Left lobe of liver (tissue), 2 donors: ENCODE measurements around the gene GCH1. TPM values are rescaled to one million over a fixed set of nuclear protein-coding genes. Genes with fewer than 3 reads are reported as not detected.
"Not testable (repeated sequence)": the region's sequence is repeated elsewhere in the genome, so short reads cannot be mapped to it uniquely, and the experiment has no call there.

Experiments used
- ATAC-seq: fragments of 200-7000 bp; cut with Tn5 transposase; one replicate; pipeline ENCODE4 v1.9.1; 2020; ENCODE audit warnings: mild to moderate bottlenecking, moderate library complexity
- DNase-seq: peaks from one replicate; pipeline ENCODE4 v3.0.0-alpha.2; 2020; ENCODE audit warnings: low spot score
- total RNA-seq: library from RNA; stranded (reverse); gene quantifications from one replicate; pipeline ENCODE4 v1.2.1, GENCODE V29; 2021
- donor health status: DM: no; HTN: no; CAD: no; lungs with moderate emphysema.
- donor health status: DM: no; HTN: yes; CAD: no.

The GCH1 gene
- total RNA-seq, 1 donor from 2014 or later = 71.0 TPM

- not testable (repeated sequence) for ATAC-seq, DNase-seq
These were observed 27.0 kb downstream of the GCH1 start for GRCh38 chr14:54875648-54876047.

- not testable (repeated sequence) for DNase-seq
- ATAC-seq = peak; percentile 13
These were observed 32.2 kb downstream of the GCH1 start for GRCh38 chr14:54870154-54871090.

GRCh38 chr14:54867011-54867410 lies 35.6 kb downstream of the GCH1 start:
- peak; percentile 23 for ATAC-seq
- no peak for DNase-seq

- ATAC-seq = peak; percentile 11
These were observed 36.0 kb downstream of the GCH1 start for GRCh38 chr14:54866588-54866987.

GRCh38 chr14:54864526-54864925 lies 38.1 kb downstream of the GCH1 start:
- no peak for ATAC-seq
- DNase-seq = no peak

More at GRCh38 chr14:54866588-54866987, 36.0 kb downstream of the GCH1 start:
- DNase-seq = no peak

- no peak for DNase-seq
- no peak for ATAC-seq
These were observed 44.8 kb downstream of the GCH1 start for GRCh38 chr14:54857830-54858269.

- no peak for DNase-seq
- ATAC-seq = peak; percentile 14
These were observed 46.5 kb downstream of the GCH1 start for GRCh38 chr14:54856152-54856551.

- DNase-seq (no peak), ATAC-seq (no peak)
These were observed 48.4 kb downstream of the GCH1 start for GRCh38 chr14:54854181-54854580.

- ATAC-seq (no peak), DNase-seq (no peak)
These were observed 49.3 kb downstream of the GCH1 start for GRCh38 chr14:54853339-54853738.

- ATAC-seq = peak; percentile 68
- DNase-seq = no peak
These were observed 50.4 kb downstream of the GCH1 start for GRCh38 chr14:54852215-54852614.

- DNase-seq (no peak), ATAC-seq (no peak)
These were observed 53.7 kb downstream of the GCH1 start for GRCh38 chr14:54848910-54849309.

- DNase-seq = no peak
- ATAC-seq = peak; percentile 34
These were observed 57.0 kb downstream of the GCH1 start for GRCh38 chr14:54845641-54846040.

- ATAC-seq (peak; percentile 53), DNase-seq (no peak)
These were observed 58.1 kb downstream of the GCH1 start for GRCh38 chr14:54844479-54844878.

GRCh38 chr14:54840798-54841197 lies 61.8 kb downstream of the GCH1 start:
- no peak for DNase-seq
- ATAC-seq = no peak

- DNase-seq = no peak
- peak; percentile 28 for ATAC-seq
These were observed 62.3 kb downstream of the GCH1 start for GRCh38 chr14:54840336-54840735.

GRCh38 chr14:54839701-54840119 lies 62.9 kb downstream of the GCH1 start:
- ATAC-seq (peak; percentile 61), DNase-seq (peak; percentile 88)

GRCh38 chr14:54838931-54839512 lies 63.6 kb downstream of the GCH1 start:
- peak; percentile 81 for DNase-seq

GRCh38 chr14:54837508-54838149 lies 65.0 kb downstream of the GCH1 start:
- DNase-seq = peak; percentile 90

More at GRCh38 chr14:54838931-54839512, 63.6 kb downstream of the GCH1 start:
- peak; percentile 43 for ATAC-seq

GRCh38 chr14:54836231-54836630 lies 66.4 kb downstream of the GCH1 start:
- DNase-seq (no peak), ATAC-seq (no peak)

More at GRCh38 chr14:54837508-54838149, 65.0 kb downstream of the GCH1 start:
- ATAC-seq = peak; percentile 72

- ATAC-seq (peak; percentile 26), DNase-seq (no peak)
These were observed 67.9 kb downstream of the GCH1 start for GRCh38 chr14:54834727-54835126.

GRCh38 chr14:54834081-54834480 lies 68.5 kb downstream of the GCH1 start:
- ATAC-seq = no peak
- DNase-seq = no peak
